ENCODE data around the gene SKAP1.
"Not testable (repeated sequence)": the region's sequence is repeated elsewhere in the genome, so short reads cannot be mapped to it uniquely, and the experiment has no call there.

The SKAP1 gene

GRCh38 chr17:48240562-48241130 is 189.4 kb downstream of the SKAP1 start:
- no peak for DNase-seq

- no peak for DNase-seq
These were observed 189.9 kb downstream of the SKAP1 start for GRCh38 chr17:48240122-48240521.

DNA sequence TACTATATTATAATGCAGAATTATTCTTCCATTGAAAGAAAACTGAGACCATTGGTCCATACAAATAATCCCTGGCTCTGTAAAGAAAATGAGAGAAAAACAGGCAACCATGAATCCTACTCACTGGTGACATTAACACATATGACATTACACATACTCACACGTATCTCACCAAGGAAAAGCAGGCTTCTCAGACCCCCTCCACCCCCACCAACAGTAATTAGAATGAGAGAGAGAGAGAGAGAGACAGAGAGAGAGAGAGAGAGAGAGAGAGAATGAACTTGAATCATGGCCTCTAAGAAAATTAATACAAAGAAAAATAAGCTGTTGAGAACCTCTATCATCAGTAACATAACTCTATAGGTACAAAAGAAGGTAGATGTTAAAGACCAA is 190.4 kb downstream of the SKAP1 start:
- no peak for DNase-seq

DNA sequence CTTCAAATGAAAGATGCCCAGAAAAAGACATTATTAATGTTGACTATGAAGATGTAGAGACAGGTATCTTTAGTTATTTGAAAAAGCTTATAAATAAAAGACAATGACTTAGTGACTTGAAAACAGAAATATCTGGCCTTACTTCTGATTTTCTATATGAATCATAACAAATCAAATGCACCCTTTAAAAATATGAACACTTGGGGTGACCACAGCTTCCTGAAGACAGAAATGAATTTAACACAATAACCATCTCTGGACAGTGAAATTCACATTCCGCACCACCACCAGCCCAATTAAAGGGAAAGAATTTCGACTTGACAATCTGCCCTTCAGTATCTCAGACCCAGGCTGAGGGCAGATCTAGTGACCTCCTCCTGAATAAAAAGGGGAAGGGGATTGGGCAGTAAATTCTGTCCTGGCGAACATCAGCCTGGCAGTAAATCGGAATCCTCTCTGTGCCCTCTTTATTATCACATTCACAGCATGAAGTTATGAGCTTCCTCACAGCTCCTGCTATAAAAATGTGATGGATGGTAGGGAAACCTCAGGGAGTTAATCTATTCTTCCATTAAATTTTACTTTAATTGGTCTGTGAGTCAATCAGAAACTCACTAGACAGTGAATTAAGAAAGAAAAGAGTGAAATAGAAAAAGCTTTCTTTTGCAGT is 190.9 kb downstream of the SKAP1 start:
- no peak for DNase-seq

DNA sequence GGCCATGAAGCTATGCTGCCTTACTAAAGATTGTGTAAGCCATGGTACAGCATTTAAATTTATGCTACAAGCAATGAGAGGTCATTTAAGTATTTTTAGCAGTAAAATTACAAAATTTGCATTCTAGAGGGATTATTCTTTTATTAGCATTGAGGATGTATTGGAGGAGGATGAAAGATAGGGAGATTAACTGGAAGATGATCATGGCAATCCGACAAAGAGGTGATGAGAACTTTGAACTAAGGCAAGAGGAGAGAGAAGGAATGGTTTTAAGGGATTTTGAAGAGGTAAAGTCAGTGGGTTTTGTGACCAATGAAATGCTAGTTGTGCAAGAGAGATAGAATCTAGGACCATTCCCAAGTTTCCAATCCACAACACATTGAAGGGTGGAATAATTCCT is 192.6 kb downstream of the SKAP1 start:
- no peak for DNase-seq

GRCh38 chr17:48236681-48237134 is 193.3 kb downstream of the SKAP1 start:
- DNase-seq, result no peak

DNA sequence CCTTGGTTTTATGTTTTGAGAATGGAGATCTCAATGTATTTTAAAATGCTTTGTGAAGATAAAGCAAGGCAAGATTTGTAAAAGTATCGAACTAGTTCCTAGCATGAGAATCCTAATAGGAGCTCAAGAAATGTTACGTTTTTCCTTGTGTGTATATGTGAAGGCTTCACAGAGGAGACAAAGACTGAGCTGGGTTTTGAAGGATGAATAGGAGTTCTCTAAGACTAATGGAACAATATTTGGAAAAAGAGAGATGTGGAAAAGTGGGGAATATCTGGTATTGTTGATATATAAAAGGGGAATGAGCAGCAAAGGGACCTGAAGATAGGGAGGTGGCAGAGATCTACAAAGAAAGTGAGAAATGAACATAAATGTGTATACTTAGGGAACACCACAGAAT is 195.1 kb downstream of the SKAP1 start:
- no peak for DNase-seq

DNA sequence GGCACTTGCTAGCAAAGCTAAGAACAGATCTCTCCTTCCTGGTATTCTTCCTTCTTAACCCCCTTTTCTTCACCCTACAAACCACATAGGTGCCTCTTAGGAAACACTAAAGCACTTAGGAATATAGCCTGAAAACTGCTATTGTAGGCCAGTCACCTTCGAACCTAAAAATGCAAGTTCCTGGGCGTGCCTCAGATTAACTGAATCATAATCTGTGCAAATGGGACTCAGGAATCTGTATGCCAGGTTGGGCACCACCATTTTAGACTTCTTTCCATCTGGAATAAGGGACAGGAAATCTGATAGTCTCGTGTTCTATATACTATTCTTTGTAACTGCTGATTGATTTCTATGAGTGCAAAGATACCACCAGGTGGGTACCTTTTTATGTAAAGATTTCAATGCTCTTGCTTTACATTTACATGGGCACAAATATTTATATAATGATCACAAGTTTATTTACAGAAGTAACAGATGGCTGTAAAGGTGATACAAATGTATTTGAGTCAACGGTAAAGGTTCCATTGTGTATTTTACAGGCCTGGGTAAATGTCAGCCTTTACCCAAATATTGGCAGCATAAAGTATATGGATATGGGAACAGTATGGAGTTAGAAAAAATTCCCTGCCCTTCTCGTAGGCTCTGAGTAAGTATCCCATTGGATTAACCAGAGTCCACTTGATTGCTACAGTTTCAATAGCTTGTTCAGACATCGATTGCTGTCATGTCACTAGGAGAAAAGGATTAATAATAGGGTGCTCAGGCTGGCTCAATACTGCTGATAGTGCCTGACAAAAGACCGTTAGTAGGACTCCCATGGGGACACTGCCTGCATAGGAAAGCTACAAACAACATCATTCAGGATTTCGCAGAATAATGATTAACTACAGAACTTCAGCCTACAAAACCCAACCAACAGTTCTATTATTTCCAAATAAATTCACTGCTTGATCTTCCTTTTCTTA is 197.7 kb downstream of the SKAP1 start:
- DNase-seq, result no peak

- no peak for DNase-seq
These were observed 200.1 kb downstream of the SKAP1 start for GRCh38 chr17:48229936-48230335.

- no peak for DNase-seq
These were observed 201.3 kb downstream of the SKAP1 start for GRCh38 chr17:48228720-48229119.

DNA sequence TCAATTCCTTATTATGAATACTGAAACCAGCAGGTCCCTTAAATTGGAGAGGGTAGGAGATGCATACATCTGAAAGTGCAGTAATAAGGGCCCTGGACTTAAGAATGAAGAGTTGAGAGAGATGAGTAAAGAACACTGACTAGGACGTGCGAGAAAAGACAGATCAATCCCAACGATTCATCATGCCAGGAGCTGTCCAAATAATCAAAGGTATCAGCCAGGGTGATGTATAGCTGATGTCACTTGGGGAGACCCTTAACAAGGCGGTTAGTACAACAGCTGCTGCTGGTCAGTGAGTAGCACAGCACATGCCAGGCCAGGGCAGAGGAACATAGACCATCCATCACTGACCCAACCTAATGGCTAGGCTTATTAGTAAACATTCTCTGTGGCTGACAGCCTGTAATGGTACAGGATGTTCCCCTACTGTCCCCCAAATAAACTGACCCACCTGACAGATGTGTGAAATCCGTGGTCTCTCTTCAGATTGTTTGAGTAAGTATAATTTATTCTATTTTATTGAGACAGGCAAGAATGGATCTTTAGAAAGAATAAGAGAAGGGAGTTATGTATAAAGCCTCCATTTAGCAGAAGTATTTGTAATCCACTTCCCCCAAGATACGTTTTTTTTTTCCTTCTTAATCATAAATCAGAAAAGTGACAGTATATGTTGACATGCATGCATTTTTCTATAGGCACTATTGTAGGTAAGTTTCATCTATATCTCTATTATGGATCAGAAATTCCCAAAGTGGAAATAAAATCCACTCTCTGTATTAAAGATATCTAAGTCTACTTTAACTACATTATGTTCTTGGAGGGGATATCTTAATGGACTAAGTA is 204.1 kb downstream of the SKAP1 start:
- no peak for DNase-seq

DNA sequence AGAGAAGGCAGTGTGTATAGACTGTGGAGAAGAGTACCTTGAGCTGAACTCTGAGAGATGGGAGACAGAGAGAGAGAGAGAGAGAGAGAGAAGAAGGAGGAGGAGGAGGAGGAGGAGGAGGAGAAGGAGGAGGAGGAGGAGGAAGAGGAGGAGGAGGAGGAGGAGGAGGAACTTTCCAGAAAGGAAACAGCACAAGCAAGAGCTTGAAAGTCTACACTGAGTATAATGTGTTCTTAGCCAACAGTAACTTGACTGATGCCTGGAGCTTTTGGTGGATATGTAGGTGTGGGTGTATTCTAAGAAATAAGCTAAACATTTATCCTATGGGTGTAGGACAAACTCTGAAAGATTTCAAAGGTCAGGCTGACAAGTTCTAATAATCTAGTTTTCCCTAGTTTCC is 206.1 kb downstream of the SKAP1 start:
- DNase-seq, result no peak

DNA sequence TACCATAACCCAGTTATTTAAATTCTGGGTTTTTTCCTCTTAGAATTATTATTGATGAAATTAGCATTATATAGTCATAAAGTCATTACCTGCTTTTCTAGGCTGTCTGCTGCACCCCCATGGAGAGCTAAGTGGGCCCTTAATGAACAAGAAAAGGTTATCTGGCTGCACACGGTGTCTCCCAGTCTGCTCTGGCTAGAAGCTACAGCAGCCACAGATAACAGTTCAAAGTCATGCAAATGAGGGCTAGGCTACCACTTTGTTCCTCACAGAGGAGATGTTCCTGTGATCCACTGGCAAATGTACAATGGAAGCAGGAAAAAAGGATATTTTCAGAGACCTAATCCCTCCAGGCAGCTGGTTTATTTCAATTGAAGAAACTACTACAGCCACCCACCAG is 210.4 kb downstream of the SKAP1 start:
- no peak for DNase-seq

DNA sequence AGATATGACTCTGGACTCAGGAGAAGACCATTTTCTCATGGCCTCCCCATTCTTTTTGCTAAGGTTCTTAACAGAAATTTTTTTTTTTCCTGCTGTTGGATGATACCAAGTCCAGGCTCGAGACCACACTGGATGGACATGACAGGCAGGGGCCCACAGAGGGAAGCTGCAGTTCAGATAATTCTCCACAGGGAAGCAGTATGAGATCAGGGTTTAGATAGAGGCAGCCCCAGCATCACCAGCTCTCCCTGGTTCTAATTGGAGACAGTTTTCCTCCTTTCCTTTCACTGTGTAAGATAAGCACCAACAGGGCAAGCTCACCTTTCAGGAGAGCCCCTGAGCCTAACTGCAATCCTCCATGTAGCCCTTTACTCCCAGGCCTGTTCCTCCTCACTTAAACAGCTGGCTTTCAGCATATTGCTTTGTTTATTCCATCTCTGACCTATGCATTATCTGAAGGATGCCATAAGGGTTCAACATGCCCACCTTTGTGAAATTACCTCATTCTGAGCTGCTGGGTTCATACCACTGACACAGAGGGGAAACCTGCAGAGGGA is 214.4 kb downstream of the SKAP1 start:
- DNase-seq, result no peak

DNA sequence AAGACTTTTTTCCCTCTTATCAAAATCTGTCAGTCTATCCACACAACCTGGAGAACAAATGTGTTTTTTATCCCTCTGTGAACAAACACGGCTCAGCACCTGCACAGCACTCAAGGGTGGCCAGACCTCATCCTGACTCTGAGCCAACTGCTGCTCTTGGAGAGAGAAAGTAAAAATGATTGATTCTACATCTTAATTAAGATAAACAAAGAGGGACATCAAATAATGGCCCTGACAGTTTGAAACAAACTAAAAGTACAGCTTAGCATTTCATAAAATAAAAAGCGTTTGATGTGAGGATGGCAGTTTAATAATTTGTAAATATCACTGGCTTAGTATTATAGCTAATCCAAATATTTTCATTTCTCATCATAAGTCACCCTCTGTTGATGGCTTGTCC is 216.2 kb downstream of the SKAP1 start:
- no peak for DNase-seq

- DNase-seq, result no peak
These were observed 218.2 kb downstream of the SKAP1 start for GRCh38 chr17:48211787-48212186.

GRCh38 chr17:48211011-48211410 is 219.0 kb downstream of the SKAP1 start:
- no peak for DNase-seq

DNA sequence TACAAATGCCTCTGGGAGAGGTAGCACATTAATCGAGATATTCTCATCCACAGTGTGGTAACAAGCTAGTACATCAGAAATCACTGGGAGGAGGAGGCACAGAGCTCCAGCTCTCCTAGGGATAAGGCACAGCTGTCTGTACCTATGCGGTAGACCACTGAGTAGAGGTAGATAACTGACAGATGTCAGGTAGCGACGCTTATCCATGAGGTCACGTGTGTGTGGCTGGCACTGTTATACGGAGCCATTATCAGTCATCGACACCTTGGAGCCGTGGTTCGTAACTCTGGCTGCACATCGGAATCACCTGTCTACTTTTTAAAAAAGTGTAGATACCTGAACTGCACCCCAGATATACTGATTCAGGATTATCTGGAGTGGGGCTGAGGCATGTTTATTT is 220.0 kb downstream of the SKAP1 start:
- no peak for DNase-seq

DNA sequence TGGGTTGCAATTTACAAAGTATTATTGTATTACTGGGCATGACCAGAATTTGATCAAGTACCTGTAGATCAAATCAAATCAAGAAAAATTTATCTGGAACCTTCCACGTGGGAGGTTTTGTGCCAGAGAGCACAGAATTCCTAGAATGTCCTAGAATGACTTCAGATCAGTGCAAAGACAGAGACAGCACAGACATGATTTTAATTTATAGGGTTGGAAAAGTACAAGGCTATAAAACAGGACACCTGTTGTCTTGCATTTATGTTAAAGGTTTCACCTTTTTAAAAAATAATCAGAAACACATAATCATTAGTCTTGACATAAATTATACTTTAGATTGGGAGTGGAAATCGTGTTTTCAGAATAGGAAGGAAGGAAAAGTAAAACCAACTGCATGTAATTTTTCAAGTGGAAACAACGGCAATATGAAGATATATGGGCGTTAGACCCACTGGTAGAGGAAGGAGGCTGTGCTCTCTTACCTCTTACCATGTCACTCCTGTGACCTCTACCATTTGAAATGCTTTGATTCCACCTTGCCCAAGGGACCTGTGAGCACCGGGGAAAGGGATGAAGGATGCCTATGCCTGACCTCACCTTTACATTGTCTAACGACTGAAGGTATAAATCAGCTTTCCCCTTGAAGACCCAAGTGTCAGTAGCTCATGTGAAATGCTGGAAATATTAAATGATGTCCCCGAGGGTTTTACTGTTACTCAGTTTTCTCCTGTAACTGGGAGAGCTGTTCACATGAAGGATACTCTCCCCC is 222.1 kb downstream of the SKAP1 start:
- no peak for DNase-seq

GRCh38 chr17:48207036-48207435 is 223.0 kb downstream of the SKAP1 start:
- DNase-seq, result not testable (repeated sequence)

DNA sequence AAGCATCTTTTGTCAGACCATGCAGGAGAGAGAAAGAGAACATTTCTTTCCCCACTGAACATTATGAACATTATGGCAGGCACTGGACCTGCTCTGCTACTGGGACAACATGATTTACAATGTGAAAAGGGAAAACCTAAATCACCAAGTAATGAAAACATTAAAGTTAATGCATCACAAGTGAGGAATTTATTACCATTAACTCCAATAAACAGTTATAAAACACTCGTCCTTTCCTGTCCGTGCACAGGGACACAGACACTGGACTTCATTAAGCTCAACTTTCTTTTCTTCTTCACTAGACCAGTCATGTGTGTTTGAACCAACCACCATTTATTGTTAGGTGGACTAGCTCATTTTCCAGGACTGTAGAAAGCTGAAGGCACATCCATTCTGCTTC is 227.1 kb downstream of the SKAP1 start:
- no peak for DNase-seq

All from cerebellar nuclear complex (tissue), 1 donor.